Measurements from ENCODE around the gene DAPK3.
A peak's percentile ranks its signal among the peaks of the same experiment; 100 is the strongest.
"Not testable (repeated sequence)": the region's sequence is repeated elsewhere in the genome, so short reads cannot be mapped to it uniquely, and the experiment has no call there.

The DAPK3 gene

DNA sequence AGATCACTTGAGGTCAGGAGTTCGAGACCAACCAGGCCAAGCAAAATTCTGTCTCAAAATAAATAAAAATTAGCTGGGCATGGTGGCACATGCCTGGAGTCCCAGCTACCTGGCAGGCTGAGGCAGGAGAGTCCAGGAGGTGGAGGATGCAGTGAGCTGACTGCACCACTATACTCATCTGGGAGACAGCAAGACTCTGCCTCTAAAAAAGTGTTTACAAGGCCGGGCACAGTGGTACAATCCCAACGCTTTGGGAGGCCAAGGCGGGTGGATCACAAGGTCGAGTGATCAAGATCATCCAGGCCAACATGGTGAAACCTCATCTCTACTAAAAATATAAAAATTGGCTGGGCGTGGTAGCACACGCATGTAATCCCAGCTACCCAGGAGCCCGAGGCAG, 4.2 kb upstream of the DAPK3 start:
- ATAC-seq: no peak
- Mint-ChIP-seq H3K27me3 (no peaks in the 10 kb centered on the region), H3K4me3 (no peak overlapping the region)

DNA sequence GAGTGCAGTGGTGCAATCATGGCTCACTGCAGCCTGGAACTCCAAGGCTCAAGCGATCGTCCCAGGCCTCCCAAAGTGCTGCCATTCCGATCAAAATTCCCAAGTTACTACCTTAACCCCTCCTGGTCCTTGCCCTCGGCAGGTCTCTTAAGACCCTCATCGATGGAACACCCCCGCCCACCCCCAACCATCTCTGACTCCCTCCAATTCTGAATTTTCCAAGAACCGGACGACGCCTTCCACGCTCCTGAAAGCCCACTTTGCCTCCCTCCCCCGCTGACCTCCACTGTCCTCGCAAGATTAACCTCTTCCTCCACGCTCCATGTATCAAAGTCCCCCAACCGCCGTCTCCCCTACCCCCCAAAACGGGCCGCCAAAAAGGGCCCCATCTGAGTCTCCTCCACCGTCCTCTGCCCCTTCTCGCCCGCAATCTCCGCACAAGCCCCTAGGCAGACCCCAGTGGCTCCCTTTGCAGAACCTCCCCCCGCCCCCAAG, 539 bp downstream of the DAPK3 start:
- ATAC-seq: no peak
- Mint-ChIP-seq H3K27ac (peak overlapping the region; percentile 87 to 94), H3K9me3 (no peaks in the 10 kb centered on the region)

More for the DNA sequence above, 4.2 kb upstream of the DAPK3 start:
- peaks cover 41% of the 10 kb centered on the region for H3K4me1 Mint-ChIP-seq
- H3K27ac Mint-ChIP-seq: no peak overlapping the region
- no peak for DNase-seq
- no peaks in the 10 kb centered on the region for H3K9me3 Mint-ChIP-seq

DNA sequence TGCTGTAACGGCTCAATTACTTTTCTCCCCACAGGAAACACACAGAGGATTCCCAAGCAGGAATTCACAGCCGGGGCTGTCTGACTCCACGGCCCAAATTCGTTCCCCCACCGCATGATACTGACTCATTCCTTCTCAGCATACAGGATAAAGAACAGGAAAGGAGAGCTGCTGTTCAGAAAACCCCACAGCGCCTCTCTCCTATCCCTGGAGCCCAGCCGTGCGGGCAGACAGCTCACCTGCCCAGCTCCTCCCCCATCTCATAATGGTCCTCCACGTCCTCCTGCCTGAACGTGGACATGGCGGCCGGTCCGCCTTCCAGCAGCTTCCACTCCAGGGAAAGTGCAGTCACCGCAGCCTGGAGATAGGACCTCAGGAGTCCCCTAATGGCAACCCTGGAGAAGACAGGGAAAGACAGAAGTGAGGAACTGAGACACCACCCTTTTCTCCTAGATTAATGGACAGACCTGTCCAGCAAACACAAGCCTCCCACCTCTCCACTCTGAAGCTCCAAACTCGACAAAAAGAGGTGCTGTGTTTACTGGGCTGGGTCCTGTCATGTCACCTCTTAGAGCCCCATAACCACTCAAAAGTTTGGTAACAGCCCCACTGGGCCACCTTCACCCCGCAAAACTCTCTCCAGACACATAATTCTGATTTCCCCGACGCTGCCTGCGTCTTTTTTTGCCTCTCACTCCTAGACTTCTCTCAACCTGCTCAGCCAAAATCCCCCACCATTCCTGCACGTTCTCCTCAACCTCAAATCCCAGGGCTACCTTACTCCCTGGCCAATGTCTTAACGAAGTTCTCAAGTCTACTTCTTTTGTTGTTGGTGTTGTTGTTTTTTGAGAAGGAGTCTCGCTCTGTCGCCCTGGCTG, 1.2 kb downstream of the DAPK3 start:
- no peak for DNase-seq
- no peak for ATAC-seq
- peak overlapping the region; percentile 89 for H3K4me3 Mint-ChIP-seq
- no peaks in the 10 kb centered on the region for H3K27me3 Mint-ChIP-seq
- H3K9me3 Mint-ChIP-seq: no peaks in the 10 kb centered on the region
- peak overlapping the region; percentile 87 to 94 for H3K27ac Mint-ChIP-seq
- H3K4me1 Mint-ChIP-seq: peaks cover 32% of the 10 kb centered on the region

More for the DNA sequence above, 539 bp downstream of the DAPK3 start:
- Mint-ChIP-seq H3K4me1 (peaks cover 32% of the 10 kb centered on the region), H3K4me3 (peak overlapping the region; percentile 89), H3K27me3 (no peaks in the 10 kb centered on the region)
- DNase-seq: no peak

DNA sequence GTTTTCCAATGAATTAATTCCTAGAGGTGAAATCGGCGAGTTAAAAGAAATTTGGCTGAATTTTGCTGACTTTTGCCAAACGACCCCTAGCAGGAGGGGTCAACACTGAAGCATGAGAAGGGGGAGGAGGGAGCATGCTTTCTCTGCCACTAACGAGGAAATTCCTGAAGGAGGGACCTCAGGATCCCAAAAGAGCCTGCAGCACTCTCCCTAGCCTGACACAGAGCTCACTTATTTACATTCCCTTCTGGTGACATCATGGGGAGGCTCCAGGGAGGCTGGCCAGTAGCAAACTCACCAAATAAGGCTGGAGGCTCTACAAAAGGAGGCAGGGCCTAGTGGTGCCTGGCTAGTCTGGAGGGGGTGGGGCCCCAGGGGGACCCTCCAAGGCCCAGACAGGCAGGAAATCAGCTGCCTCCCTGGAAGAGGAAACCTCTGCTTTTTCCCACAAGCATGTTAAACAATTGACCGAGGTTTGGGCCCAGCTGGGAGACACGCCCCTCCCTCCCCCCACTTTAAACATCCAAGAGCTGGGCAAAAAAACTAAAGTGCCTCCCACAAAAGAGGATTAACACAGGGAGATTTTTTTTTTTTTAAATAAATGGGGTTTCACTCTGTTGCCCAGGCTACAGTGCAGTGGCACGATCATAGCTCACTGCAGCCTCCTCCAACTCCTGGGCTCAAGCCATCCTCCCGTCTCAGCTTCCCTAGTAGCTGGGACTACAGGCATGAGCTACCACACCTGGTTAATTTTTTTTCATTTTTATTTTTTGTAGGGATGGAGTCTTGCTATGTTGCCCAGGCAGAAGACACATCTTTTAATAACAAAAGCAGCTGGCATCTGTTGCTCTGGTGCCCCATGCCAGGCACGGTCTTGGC, 2.1 kb downstream of the DAPK3 start:
- DNase-seq (no peak), ATAC-seq (no peak)
- no peaks in the 10 kb centered on the region for H3K9me3 Mint-ChIP-seq
- H3K4me1 Mint-ChIP-seq: peaks cover 32% of the 10 kb centered on the region
- no peak overlapping the region for H3K4me3 Mint-ChIP-seq
- H3K27ac Mint-ChIP-seq: no peak overlapping the region
- no peaks in the 10 kb centered on the region for H3K27me3 Mint-ChIP-seq

DNA sequence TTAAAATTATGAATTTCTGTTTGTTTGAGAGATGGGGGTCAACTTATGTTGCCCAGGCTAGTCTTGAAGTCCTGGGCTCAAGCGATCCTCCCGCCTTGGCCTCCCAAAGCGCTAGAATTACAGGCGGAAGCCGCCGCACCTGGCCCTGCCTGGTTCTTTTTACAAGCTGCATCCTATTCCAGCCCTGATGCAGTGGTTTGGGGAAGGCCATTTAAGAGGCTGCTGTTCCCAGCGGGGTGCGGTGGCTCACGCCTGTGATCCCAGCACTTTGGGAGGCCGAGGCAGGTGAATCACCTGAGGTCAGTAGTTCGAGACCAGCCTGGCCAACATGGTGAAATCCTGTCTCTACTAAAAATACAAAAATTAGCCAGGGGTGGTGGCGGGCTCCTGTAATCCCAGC, 2.9 kb downstream of the DAPK3 start:
- not testable (repeated sequence) for H3K27me3 Mint-ChIP-seq, DNase-seq, H3K4me3 Mint-ChIP-seq, H3K27ac Mint-ChIP-seq, H3K9me3 Mint-ChIP-seq, ATAC-seq
- H3K4me1 Mint-ChIP-seq: peaks cover 32% of the 10 kb centered on the region

DNA sequence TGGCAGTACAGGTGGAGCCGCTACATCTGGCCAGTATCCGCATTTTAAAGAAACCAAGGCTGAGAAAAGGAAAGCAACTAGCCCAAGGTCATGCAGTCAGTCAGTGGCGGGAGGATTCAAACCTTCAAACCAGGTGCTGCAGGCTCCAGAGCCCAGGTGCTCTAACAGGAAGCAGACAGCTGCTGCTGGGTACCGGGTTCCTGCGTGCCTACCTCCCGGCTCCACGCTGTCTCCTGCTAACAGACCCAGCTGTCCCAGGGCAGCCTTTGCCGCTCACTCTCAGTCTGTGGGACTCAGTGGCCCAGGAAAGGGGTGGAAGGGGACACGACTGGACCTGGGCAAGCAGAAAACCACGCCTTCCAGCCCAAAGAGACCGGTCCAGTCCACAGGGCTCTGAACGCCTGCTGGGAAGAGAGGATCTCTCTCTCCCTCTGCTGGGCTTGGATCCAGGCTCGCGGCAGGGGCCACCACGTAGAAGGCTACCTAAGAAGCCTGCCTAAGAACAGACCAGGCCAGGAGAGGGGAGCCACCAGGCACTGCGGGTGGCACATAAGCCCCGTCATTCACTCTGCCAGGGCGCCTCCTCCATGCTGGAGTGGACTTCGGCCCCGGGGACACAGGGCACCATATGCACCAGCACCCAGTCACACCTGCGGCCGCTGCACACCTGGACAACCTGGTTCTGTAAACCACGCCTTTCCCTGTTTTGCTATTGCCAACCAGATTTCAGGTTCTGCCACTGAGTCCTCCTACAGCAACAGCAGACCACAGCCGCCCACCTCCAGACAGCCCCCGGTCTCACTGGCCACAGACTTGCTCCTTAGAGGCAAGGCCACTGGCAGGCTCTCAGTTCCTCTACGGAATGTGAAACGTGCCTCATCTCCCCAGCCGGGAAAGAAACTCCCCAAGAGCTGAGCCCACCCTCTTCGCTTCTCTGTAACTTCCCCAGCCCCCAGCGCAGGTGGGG, 4.6 kb downstream of the DAPK3 start:
- no peak for ATAC-seq
- Mint-ChIP-seq H3K4me1 (peaks cover 30% of the 10 kb centered on the region), H3K27me3 (no peaks in the 10 kb centered on the region), H3K4me3 (no peak overlapping the region), H3K27ac (no peak overlapping the region), H3K9me3 (no peaks in the 10 kb centered on the region)
- DNase-seq: no peak

DNA sequence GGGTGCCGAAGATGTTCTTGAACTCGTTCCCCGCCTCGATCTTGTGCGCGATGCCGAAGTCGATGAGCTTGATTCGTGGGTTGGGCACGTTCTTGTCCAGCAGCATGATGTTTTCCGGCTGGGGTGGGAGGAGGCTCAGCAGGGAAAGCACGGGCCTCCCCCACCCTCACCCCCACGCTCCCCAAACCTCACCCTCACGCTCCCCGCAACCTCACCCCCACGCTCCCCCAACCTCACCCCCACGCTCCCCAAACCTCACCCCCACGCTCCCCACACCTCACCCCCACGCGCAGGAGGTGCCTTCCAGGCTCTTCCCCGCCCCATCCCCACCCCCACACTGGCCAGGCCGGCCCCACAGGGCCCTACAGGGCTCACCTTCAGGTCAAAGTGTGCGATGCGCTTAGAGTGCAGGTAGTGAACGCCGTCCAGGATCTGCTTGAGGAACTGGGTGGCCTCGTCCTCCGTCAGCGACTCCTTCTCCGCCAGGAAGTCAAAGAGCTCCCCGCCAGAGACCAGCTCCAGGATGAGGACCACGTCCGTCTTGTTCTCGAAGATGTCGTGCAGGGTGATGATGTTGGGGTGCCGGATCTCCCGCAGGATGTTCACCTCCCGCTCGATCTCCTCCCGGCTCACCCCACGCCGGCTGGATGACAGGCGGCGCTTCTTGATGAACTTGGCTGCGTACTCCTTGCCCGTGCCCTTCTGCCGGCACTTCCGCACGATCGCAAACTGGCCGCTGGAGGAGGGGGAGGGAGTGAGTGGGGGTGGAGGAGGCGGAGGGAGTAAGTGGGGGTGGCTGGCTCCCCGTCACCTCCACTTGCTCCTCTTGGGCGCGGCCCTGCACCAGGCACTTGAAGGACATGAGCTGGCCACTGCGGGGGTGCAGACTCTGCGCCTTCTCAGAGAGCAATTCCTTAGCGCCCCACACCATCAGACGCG, 6.4 kb downstream of the DAPK3 start:
- H3K27me3 Mint-ChIP-seq: no peaks in the 10 kb centered on the region
- ATAC-seq: peak; percentile 48
- H3K9me3 Mint-ChIP-seq: no peaks in the 10 kb centered on the region
- H3K4me3 Mint-ChIP-seq: no peak overlapping the region
- H3K27ac Mint-ChIP-seq: no peak overlapping the region
- H3K4me1 Mint-ChIP-seq: peaks cover 14% of the 10 kb centered on the region
- no peak for DNase-seq

DNA sequence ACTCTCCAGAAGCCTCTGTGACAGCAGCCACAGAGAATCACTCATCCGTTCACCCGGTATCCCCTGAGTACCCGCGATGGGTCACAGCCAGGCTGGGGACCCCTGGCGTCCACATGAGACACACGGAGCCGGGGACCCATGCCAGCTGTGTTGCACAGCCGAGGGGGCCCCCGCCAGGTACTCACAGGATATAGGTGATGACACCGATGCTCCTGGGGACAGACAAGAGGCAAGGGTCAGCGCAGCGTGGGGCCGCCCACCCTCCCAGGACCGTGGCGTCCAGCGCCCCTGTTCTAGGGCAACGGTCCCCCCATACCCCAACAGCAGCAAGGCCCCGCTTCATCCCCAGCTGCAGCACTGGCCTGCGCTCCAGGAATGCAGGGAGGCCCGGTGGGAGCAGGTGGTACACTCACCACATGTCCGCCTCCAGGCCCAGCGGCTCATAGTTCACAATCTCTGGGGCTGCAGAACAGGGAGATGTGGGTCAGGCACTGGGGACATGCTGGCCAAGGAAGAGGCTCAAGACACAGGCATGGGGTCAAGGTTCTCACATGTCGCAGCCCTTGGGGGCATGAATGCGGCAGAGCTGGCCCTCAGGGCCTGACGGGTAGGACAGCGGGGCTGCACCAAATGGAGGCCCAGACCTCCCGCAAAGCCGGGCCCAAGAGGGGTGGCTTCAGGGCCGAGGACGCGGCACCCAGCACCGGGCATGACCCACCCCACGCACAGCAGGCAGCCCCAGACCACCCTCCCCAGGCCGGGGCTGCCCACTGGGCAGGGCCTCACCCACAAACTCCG, 7.2 kb downstream of the DAPK3 start:
- Mint-ChIP-seq H3K4me1 (peaks cover 6% of the 10 kb centered on the region), H3K9me3 (no peaks in the 10 kb centered on the region), H3K27me3 (no peaks in the 10 kb centered on the region), H3K27ac (no peak overlapping the region), H3K4me3 (no peak overlapping the region)
- no peak for DNase-seq
- ATAC-seq: peak; percentile 35

DNA sequence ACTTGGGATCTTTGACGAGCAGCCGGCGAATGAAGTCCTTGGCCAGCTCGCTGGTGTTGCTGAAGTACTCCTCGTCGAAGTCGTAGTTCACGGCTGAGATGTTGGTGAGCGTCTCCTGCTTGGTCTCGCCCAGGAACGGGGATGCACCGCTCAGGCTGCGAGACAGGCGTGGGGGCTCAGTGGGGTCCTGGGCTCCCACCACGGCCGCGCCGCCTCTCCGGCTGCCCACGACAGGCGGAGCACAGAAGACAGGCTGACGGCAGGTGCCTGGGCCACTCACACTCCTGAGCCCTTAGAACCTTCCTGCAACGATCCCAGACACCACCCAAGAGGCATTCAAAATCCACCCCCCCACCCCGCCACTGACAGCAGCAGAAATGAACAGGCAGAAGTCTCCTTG, 9.9 kb downstream of the DAPK3 start:
- H3K4me1 Mint-ChIP-seq: no peaks in the 10 kb centered on the region
- no peaks in the 10 kb centered on the region for H3K9me3 Mint-ChIP-seq
- H3K27ac Mint-ChIP-seq: no peak overlapping the region
- ATAC-seq: no peak
- no peak overlapping the region for H3K4me3 Mint-ChIP-seq
- no peaks in the 10 kb centered on the region for H3K27me3 Mint-ChIP-seq
- DNase-seq: no peak

DNA sequence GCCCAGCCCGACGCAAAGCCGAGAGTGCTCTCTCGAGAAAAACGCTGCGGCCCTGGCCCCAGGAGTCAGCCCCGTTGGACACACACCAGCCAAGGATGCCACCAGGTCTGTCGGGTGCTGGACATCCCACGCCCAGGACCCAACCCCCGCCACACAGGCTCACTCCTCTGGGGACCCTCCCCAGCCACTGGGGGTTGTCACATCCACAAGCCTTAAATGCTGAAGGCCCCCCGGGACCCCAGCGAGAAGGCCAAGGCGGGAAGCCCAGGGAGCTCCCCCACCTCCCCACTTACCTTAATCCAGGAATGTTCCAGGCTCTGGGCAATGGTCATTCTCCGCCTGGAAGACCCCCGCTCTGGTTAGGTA, 11.2 kb downstream of the DAPK3 start:
- Mint-ChIP-seq H3K27me3 (no peaks in the 10 kb centered on the region), H3K4me1 (no peaks in the 10 kb centered on the region), H3K27ac (no peak overlapping the region), H3K4me3 (no peak overlapping the region), H3K9me3 (no peaks in the 10 kb centered on the region)
- ATAC-seq: no peak
- no peak for DNase-seq

DNA sequence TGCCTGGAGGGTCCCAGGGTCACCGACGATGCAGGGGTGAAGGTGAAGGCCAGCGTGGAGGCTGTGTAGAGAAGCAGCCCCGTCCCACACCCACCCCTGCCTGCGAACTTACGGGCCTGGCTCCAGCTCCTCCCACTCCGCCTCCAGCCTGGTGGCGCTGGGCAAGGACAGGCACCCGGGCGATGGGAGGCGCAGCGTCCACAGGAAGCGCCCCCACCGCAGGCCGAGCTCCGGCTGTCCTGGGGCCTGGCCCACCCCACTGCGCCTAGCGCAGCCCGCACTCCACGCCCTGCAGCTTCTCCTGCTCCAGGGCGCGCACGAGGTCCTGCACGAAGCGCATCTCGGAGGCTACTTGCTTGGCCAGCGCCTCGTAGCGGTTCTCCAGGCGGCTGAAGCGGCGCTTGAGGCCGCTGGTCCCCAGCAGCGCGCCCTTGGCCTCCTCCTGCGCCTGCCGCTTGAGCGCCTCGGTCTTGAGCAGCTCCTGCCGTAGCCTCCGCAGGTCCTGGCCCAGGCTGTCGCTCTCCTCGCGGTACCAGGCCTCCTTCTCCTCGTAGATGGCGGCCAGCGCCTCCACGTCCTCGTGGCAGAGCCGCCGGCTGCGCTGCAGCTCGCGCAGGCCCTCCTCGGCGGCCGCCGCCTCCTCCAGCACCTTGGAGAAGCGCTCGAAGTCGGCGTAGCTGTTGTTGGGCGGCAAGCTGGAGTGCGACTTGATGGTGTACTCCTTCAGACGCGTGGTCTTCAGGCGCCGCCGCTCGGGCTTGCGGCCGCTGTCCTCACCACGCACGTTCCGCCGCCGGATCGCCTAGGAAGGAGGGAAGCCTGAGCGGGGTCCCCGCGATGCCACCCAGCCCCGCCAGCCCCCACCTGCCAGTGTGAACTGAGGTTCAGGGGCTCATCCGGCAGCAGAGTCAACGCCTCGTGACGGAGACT, 11.8 kb downstream of the DAPK3 start:
- Mint-ChIP-seq H3K9me3 (no peaks in the 10 kb centered on the region), H3K4me1 (no peaks in the 10 kb centered on the region), H3K27me3 (no peaks in the 10 kb centered on the region), H3K4me3 (no peak overlapping the region), H3K27ac (peak overlapping the region in 1 of 2 donors; percentile 76)
- peak; percentile 21 for ATAC-seq
- no peak for DNase-seq

DNA sequence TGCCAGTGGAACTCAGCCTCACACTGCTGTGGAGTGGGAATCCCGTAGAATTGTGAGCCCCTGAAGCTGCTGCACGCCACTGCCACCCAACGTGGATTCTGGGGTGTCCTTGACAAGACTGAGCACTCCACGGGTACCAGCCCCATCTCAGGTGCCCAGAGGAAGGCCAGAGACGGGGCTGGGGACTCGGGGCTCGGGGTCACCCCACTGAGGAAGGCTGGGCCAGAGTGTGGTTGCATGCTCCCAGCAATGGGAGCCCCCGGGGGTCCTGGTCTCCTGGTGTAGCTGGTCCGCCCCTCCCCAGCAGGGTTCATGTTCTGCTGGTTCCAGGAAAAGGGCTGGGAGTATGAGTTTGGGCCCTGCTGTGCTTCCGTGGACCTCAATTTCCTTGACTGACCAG, 15.2 kb downstream of the DAPK3 start:
- no peak for ATAC-seq
- H3K27ac Mint-ChIP-seq: no peak overlapping the region
- no peak overlapping the region for H3K4me3 Mint-ChIP-seq
- H3K4me1 Mint-ChIP-seq: peaks cover 24% of the 10 kb centered on the region
- H3K27me3 Mint-ChIP-seq: no peaks in the 10 kb centered on the region
- DNase-seq: no peak
- H3K9me3 Mint-ChIP-seq: no peaks in the 10 kb centered on the region

DNA sequence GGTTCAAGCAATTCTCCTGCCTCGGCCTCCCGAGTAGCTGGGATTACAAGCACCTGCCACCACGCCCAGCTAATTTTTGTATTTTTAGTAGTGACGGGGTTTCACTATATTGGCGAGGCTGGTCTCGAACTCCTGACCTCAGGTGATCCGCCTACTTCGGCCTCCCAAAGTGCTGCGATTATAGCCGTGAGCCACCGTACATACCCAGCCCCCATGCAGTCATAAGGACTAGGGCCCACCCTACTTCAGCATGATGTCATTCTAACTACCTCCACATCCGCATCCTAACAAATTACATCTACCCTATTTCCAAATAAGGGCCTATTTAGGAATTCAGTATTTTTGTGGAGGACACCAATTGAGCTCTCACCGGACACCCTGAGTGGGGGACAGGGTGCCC, 15.6 kb downstream of the DAPK3 start:
- not testable (repeated sequence) for DNase-seq, H3K4me3 Mint-ChIP-seq, H3K9me3 Mint-ChIP-seq, ATAC-seq, H3K27ac Mint-ChIP-seq, H3K27me3 Mint-ChIP-seq
- H3K4me1 Mint-ChIP-seq: peaks cover 28% of the 10 kb centered on the region

Data from stimulated activated naive CD8-positive, alpha-beta T cell treated with anti-CD3 and anti-CD28 coated beads, Interleukin-15, amount 100 ng/mL, for 72 hours (primary cell).